HCT116 (cell line): Measurements from ENCODE around the gene ELP5. TPM values are rescaled to one million over a fixed set of nuclear protein-coding genes. Genes with fewer than 3 reads are reported as not detected.

Source experiments
- ATAC-seq: fragments of 200-7000 bp; cut with Tn5 transposase; 2 replicates; pipeline ENCODE4 v1.9.1; 2020; ENCODE audit warnings: mild to moderate bottlenecking, moderate library complexity
- BruUV-seq: library from RNA; stranded (reverse); fragments of 400-500 nt; replicated peaks from 2 replicates; lab custom pipeline; 2021; lab: Mats Ljungman, UMichigan
- CTCF ChIA-PET: fragments of 300-600 bp; sonication (Branson Sonifier 250); formaldehyde crosslinking; loops from one replicate; lab custom pipeline; 2021; ENCODE audit warnings: antibody characterized with exemption; lab: Charles Lee
- POLR2A ChIA-PET: fragments of 300-600, 350-600 bp; sonication (Branson Sonifier 250); formaldehyde crosslinking; loops from one replicate; lab custom pipeline; 2021; ENCODE audit warnings: antibody characterized with exemption; lab: Charles Lee
- RAD21 ChIA-PET, 2 experiments: fragments of 300-600 bp; sonication (Branson Sonifier 250); formaldehyde crosslinking; loops; one replicate each; lab custom pipeline; 2023; ENCODE audit warnings: low total read pairs in 2 of 2; ENCODE audit not compliant: uncharacterized antibody in 2 of 2, unreplicated experiment in 2 of 2, low non-redundant PET in 1 of 2; lab: Charles Lee
- DNase-seq: peaks from one replicate; pipeline ENCODE4 v3.0.0-alpha.2; 2010; ENCODE audit warnings: low read depth, low spot score
- H2AFZ ChIP-seq: fragments of 200-600 bp; shearing (Covaris generic), sonication (generic); 2 replicates; pipeline ENCODE4 v1.6.1; 2017; ENCODE audit warnings: low read depth, mixed run types, mixed read lengths, antibody characterized with exemption, low read length; ENCODE audit not compliant: poor library complexity, severe bottlenecking
- H3K27ac ChIP-seq: 2 replicates; pipeline ENCODE4 v1.5.1; 2012; ENCODE audit warnings: low read depth, low read length
- H3K27me3 ChIP-seq: fragments of 200-600 bp; sonication (generic); 2 replicates; pipeline ENCODE4 v1.6.1; 2016; ENCODE audit warnings: mixed run types, low read length, mixed read lengths; ENCODE audit not compliant: insufficient read depth
- H3K36me3 ChIP-seq, 2 experiments: fragments of 200-500 bp in 1 of 2; fragments of 200-600 bp in 1 of 2; sonication (Bioruptor generic) in 1 of 2; sonication (generic) in 1 of 2; 2 replicates each; pipeline versions ENCODE4 v1.5.1 to v1.6.1; 2014 to 2016; ENCODE audit warnings: low read length in 2 of 2, inconsistent platforms in 1 of 2, mixed read lengths in 1 of 2, mixed run types in 1 of 2; ENCODE audit not compliant: insufficient read depth in 2 of 2, control insufficient read depth in 1 of 2
- H3K4me1 ChIP-seq, 2 experiments: fragments of 200-600 bp in 1 of 2; sonication (generic) in 1 of 2; 2 replicates each; pipeline versions ENCODE4 v1.5.1 to v1.6.1; 2012 to 2017; ENCODE audit warnings: low read length in 2 of 2, inconsistent platforms in 1 of 2, mild to moderate bottlenecking in 1 of 2, mixed read lengths in 1 of 2, mixed run types in 1 of 2, moderate library complexity in 1 of 2; ENCODE audit not compliant: insufficient read depth in 2 of 2, control insufficient read depth in 1 of 2
- H3K4me2 ChIP-seq: fragments of 200-600 bp; sonication (generic); 2 replicates; pipeline ENCODE4 v1.6.1; 2017; ENCODE audit warnings: mixed run types, low read length, mixed read lengths
- H3K4me3 ChIP-seq, 2 experiments: fragments of 200-600 bp in 1 of 2; sonication (generic) in 1 of 2; replicated peaks in 1 of 2; 2 replicates each; pipeline ENCODE4 v1.5.1; 2011 to 2016; ENCODE audit warnings: low read length in 2 of 2, control low read depth in 1 of 2, low read depth in 1 of 2, mild to moderate bottlenecking in 1 of 2, mixed read lengths in 1 of 2, mixed run types in 1 of 2
- H3K79me2 ChIP-seq: fragments of 200-600 bp; sonication (generic); 2 replicates; pipeline ENCODE4 v1.6.1; 2017; ENCODE audit warnings: mild to moderate bottlenecking, mixed run types, low read length, moderate library complexity, mixed read lengths; ENCODE audit not compliant: insufficient read depth
- H3K9ac ChIP-seq: fragments of 200-600 bp; sonication (generic); 2 replicates; pipeline ENCODE4 v1.6.1; 2016; ENCODE audit warnings: low read length, mixed read lengths
- H3K9me2 ChIP-seq: fragments of 200-600 bp; sonication (generic), shearing (Covaris generic); 2 replicates; pipeline ENCODE4 v1.6.1; 2017; ENCODE audit warnings: mixed run types, mild to moderate bottlenecking, moderate library complexity; ENCODE audit not compliant: insufficient read depth
- H3K9me3 ChIP-seq, 2 experiments: fragments of 200-500 bp in 1 of 2; fragments of 200-600 bp in 1 of 2; sonication (Bioruptor generic) in 1 of 2; sonication (generic) in 1 of 2; 2 replicates each; pipeline ENCODE4 v1.6.1; 2014 to 2017; ENCODE audit warnings: low read length in 2 of 2, mixed read lengths in 2 of 2, inconsistent platforms in 1 of 2, low read depth in 1 of 2, mild to moderate bottlenecking in 1 of 2, mixed run types in 1 of 2, moderate library complexity in 1 of 2; ENCODE audit not compliant: control insufficient read depth in 1 of 2, insufficient read depth in 1 of 2
- H4K20me1 ChIP-seq: fragments of 200-600 bp; sonication (generic), shearing (Covaris generic); 2 replicates; pipeline ENCODE4 v1.6.1; 2017; ENCODE audit warnings: mixed run types, mild to moderate bottlenecking, moderate library complexity; ENCODE audit not compliant: insufficient read depth
- CEBPB ChIP-seq: IDR thresholded peaks from 2 replicates; pipeline ENCODE4 v1.6.1; 2012; ENCODE audit warnings: low read depth
- FOSL1 ChIP-seq: IDR thresholded peaks from 2 replicates; pipeline ENCODE4 v1.6.1; 2012; ENCODE audit warnings: low read depth
- JUND ChIP-seq: IDR thresholded peaks from 2 replicates; pipeline ENCODE4 v1.6.1; 2012
- POLR2AphosphoS5 ChIP-seq: IDR thresholded peaks from 2 replicates; pipeline ENCODE4 v1.6.1; 2011; ENCODE audit warnings: mild to moderate bottlenecking, low read depth, low read length, moderate library complexity
- RAD21 ChIP-seq: IDR thresholded peaks from 2 replicates; pipeline ENCODE4 v1.6.1; 2012; ENCODE audit warnings: low read depth, mild to moderate bottlenecking
- SP1 ChIP-seq: IDR thresholded peaks from 2 replicates; pipeline ENCODE4 v1.6.1; 2012; ENCODE audit warnings: low read depth
- ZNF274 ChIP-seq: fragments of 200-500 bp; sonication (Bioruptor generic); IDR thresholded peaks from 2 replicates; pipeline ENCODE4 v1.6.1; 2014; ENCODE audit warnings: mild to moderate bottlenecking, low read depth, low read length, inconsistent platforms
- intact Hi-C: fragments of 100-400 bp; cut with micrococcal nuclease; formaldehyde crosslinking; loops from 2 replicates; pipeline ENCODE4 v1.10.0; 2022
- total RNA-seq: library from RNA; stranded (reverse); gene quantifications from one replicate; pipeline ENCODE4 v1.2.1, GENCODE V29; 2021; ENCODE audit not compliant: unreplicated experiment
- TF ChIP-seq, protein P1 (sequence below), 3 experiments: fragments of 200-600 bp in 1 of 3; sonication (generic) in 1 of 3; IDR thresholded peaks in 2 of 3; conservative IDR thresholded peaks in 1 of 3; 2 replicates each; pipeline ENCODE4 v1.5.1; 2012 to 2017; ENCODE audit warnings: low read depth in 2 of 3, low read length in 2 of 3, antibody characterized with exemption in 1 of 3, borderline replicate concordance in 1 of 3, control low read depth in 1 of 3, mild to moderate bottlenecking in 1 of 3, mixed read lengths in 1 of 3, mixed run types in 1 of 3, moderate library complexity in 1 of 3; ENCODE audit not compliant: insufficient read depth in 1 of 3
- TF ChIP-seq, protein P2 (sequence below): IDR thresholded peaks from 2 replicates; pipeline ENCODE4 v1.6.1; 2012; ENCODE audit warnings: low read depth
- TF ChIP-seq, protein P3 (sequence below): IDR thresholded peaks from 2 replicates; pipeline ENCODE4 v1.6.1; 2012

The ELP5 gene
- total RNA-seq, 1 experiment from 2014 or later = 81.7 TPM

DNA sequence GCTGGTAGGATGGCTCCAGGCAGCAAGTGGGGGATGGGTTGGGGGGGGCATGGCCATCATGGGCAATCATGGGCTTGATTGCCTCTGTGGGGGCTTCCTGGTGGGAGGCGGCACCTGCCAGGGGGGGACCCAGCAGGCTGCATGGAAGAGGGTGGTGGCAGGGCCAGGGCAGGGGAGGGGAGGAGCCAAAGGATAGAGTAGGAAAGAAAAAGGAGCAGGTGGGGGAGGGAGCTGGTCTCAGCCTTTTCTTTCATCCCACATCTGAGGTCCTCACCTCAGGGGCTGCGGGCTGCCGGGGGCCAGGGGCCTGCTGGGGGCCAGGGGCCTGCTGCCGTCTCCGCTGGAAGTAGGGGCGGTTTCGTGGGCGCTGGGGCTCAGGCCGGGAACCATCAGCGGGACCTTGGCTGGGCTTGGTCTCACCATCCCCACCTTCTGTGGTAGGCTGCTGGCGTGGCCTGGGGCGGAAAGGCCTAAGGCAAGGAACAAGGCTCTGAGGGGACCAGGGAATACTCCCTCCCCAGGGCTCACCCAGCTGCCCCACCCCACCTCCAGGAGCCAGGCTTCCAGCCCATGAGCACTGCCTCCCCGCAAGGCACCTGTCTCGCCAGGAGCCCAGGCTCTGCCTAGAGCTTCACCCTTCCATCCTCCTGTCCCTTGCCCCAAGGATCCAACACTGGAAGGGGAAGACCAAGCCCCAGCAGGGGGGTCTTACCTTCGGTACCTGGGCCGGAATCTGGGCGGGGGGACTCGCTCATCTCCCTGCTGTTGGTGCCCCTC, 37.4 kb downstream of the ELP5 start:
- Histone ChIP-seq H3K4me3 (no peak overlapping the region), H3K27ac (no peak overlapping the region), H3K27me3 (no peaks in the 10 kb centered on the region), H3K36me3 (no peaks in the 10 kb centered on the region), H3K9me3 (no peaks in the 10 kb centered on the region), H3K79me2 (no peaks in the 10 kb centered on the region), H3K4me1 (peaks cover 4 to 15% of the 10 kb centered on the region in 2 experiments; a peak in 3 of 4 replicates), H3K4me2 (no peak overlapping the region), H2AFZ (no peak overlapping the region), H3K9me2 (no peaks in the 10 kb centered on the region), H4K20me1 (no peaks in the 10 kb centered on the region), H3K9ac (no peak overlapping the region)
- intact Hi-C loops = no loop called here
- ChIA-PET CTCF (no interaction called here), RAD21 (no interaction called here), POLR2A (no interaction called here)
- DNase-seq (no peak), ATAC-seq (no peak)
- TF ChIP-seq JUND = no peak
- TF ChIP-seq, protein P1, sequence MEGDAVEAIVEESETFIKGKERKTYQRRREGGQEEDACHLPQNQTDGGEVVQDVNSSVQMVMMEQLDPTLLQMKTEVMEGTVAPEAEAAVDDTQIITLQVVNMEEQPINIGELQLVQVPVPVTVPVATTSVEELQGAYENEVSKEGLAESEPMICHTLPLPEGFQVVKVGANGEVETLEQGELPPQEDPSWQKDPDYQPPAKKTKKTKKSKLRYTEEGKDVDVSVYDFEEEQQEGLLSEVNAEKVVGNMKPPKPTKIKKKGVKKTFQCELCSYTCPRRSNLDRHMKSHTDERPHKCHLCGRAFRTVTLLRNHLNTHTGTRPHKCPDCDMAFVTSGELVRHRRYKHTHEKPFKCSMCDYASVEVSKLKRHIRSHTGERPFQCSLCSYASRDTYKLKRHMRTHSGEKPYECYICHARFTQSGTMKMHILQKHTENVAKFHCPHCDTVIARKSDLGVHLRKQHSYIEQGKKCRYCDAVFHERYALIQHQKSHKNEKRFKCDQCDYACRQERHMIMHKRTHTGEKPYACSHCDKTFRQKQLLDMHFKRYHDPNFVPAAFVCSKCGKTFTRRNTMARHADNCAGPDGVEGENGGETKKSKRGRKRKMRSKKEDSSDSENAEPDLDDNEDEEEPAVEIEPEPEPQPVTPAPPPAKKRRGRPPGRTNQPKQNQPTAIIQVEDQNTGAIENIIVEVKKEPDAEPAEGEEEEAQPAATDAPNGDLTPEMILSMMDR (IDR thresholded peaks at IDR 0.05 in 2 of 3, conservative IDR thresholded peaks at IDR 0.05 in 1 of 3; ENCODE audit: borderline replicate concordance in 1 of 3, insufficient read depth in 1 of 3, low read depth in 2 of 3, low read length in 2 of 3) = no peak
- no peak for TF ChIP-seq CEBPB
- no peak for TF ChIP-seq POLR2AphosphoS5
- TF ChIP-seq RAD21 = no peak
- no peak for TF ChIP-seq ZNF274
- TF ChIP-seq, protein P2, sequence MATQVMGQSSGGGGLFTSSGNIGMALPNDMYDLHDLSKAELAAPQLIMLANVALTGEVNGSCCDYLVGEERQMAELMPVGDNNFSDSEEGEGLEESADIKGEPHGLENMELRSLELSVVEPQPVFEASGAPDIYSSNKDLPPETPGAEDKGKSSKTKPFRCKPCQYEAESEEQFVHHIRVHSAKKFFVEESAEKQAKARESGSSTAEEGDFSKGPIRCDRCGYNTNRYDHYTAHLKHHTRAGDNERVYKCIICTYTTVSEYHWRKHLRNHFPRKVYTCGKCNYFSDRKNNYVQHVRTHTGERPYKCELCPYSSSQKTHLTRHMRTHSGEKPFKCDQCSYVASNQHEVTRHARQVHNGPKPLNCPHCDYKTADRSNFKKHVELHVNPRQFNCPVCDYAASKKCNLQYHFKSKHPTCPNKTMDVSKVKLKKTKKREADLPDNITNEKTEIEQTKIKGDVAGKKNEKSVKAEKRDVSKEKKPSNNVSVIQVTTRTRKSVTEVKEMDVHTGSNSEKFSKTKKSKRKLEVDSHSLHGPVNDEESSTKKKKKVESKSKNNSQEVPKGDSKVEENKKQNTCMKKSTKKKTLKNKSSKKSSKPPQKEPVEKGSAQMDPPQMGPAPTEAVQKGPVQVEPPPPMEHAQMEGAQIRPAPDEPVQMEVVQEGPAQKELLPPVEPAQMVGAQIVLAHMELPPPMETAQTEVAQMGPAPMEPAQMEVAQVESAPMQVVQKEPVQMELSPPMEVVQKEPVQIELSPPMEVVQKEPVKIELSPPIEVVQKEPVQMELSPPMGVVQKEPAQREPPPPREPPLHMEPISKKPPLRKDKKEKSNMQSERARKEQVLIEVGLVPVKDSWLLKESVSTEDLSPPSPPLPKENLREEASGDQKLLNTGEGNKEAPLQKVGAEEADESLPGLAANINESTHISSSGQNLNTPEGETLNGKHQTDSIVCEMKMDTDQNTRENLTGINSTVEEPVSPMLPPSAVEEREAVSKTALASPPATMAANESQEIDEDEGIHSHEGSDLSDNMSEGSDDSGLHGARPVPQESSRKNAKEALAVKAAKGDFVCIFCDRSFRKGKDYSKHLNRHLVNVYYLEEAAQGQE = no peak
- TF ChIP-seq SP1 = no peak
- TF ChIP-seq FOSL1 = no peak
- TF ChIP-seq, protein P3, sequence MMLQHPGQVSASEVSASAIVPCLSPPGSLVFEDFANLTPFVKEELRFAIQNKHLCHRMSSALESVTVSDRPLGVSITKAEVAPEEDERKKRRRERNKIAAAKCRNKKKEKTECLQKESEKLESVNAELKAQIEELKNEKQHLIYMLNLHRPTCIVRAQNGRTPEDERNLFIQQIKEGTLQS = no peak
- BruUV-seq = no TSS peak
